Gastrocnemius medialis (tissue), 4 donors: ENCODE results near the gene PHIP.

Experiments
- CTCF ChIP-seq, 5 experiments: fragments of 450-650 bp in 3 of 5; fragments of 200-600 bp in 2 of 5; sonication (generic) in 2 of 5; IDR thresholded peaks in 4 of 5; conservative IDR thresholded peaks in 1 of 5; 1 replicate in 4 of 5; 2 replicates in 1 of 5; pipeline ENCODE4 v1.5.1; 2016 to 2019; ENCODE audit warnings: antibody characterized with exemption in 5 of 5, mild to moderate bottlenecking in 3 of 5, moderate library complexity in 3 of 5
- POLR2A ChIP-seq, 2 donors: fragments of 450-650 bp; IDR thresholded peaks; one replicate each; pipeline ENCODE4 v1.6.1; 2017; ENCODE audit warnings: antibody characterized with exemption in 2 of 2, mild to moderate bottlenecking in 2 of 2, moderate library complexity in 2 of 2

GRCh38 chr6:79100304-79100703 lies 22.2 kb upstream of the PHIP start:
- no peak for TF ChIP-seq CTCF (IDR thresholded peaks at IDR 0.05 in 4 of 5, conservative IDR thresholded peaks at IDR 0.05 in 1 of 5)
- no peak for TF ChIP-seq POLR2A (IDR thresholded peaks at IDR 0.05)
